ENCODE data around the gene DHCR24.

DHCR24 gene

DNA sequence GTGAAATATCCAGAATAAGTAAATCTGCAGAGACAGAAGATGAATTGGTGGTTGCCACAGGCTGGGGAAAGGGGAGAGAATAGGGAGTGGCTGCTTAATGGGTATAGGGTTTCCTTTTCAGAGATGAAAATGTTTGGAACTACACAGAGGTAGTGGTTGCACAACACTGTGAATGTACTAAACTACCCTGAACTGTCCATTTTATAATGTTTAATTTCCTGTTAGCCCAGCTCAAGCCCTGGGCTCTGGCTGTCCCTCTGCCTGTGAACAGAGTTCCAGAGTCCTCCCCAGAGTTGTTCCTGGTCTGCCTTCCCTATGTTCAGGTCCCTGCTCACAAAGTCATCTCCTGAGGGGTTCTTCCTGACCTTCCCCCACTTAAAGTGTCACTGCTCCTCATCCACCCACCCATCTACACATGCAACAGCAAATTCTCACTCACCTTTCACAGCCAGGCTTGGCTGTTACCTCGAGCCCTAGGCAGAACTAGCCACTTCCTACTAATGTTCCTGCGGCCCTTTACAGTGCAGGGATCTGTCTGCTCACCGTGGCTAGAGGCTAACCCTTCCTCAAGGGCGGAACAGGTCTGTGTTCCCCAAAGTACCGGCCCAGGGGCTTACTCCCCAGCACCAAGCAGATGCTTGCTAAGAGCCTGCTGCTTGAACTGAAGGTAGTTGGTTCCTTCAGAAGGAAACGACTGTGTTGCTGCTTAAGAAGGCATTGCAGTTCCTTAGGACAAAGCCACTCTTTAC lies 22.4 kb downstream of the DHCR24 start:
- DNase-seq (ENCODE audit: low read depth in 3 of 3), result no peak

DNA sequence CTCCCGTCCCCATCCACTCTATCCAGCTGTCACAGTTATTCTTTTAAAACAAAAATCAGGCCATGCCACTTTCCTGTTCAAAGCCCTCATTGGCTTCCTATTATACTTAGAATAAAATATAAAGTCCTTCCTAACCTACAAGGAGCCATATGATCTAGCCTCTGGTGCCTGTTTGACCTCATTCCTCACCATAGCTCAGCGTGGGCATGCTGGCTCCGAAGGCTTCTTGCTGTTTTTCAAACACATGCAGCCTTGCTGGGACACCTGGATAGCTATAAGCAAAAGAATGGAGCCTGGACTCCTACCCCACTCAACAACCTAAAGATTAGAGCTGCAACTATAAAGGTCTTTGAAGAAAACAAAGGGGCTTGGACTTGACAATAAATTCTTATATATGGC lies 23.7 kb downstream of the DHCR24 start:
- no peak for DNase-seq (ENCODE audit: low read depth in 3 of 3)

DNA sequence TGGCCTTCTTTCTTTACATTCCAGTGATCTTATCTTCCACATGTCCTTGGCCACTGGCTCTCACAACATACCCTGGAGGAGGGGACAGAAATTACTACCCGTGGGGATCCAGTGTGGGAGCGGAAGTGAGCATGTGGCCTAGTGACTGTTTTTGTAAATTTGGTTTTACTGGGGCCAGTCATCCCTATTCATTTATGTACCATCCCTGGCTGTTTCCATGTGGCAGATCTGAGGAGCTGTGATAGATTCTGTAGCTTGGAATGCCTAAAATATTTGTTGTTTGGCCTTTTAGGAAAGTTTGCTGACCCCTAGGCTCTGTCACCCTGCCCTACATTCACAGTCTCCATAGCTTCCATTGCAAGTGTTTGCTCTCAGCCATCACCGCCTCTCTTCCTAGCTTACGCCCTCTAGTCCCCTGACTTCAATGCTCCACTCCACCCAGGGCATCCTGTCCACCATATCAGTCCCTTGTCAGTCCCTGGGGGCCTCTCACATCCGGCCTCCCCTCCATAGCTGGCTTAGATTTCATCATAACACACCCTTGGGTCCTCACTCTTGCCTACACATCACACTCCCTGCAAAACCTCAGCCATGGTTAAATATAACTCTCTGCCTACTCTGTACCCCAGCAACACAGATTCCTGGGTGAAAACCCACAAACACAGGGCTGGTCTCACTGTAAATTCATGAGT lies 25.8 kb downstream of the DHCR24 start:
- DNase-seq (ENCODE audit: low read depth in 3 of 3), result no peak

DNA sequence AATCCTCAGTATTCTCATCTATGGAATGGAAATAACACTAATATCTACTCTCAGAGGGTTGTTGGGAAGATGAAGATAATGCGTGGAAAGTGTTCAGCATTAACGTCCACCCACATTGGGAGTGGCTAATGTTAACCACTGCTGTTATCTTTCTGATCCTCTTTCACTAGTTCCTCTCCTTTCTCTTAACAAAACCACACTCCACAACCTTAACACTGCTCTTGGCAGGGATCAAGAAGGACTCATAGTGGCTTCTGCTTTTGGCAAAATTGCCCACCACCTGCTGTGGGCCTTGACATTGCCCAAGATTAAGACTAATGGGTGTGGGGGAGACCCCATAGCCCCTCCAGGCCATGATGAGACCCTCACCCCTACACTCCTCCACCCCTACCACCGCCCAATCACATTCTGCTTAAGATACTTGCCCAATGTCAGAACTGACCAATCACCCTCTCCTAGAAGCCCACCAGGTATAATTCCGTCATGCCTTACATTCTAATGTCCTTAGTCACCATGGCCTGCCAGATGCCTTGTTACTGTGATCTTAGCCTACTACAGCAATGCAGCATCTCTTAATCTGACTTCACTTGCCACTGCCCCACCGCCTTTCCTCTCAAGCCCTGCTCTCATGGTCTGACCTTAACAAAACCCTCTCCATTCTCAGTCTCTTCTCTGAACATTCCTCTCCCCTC lies 27.1 kb downstream of the DHCR24 start:
- no peak for DNase-seq (ENCODE audit: low read depth in 3 of 3)

DNA sequence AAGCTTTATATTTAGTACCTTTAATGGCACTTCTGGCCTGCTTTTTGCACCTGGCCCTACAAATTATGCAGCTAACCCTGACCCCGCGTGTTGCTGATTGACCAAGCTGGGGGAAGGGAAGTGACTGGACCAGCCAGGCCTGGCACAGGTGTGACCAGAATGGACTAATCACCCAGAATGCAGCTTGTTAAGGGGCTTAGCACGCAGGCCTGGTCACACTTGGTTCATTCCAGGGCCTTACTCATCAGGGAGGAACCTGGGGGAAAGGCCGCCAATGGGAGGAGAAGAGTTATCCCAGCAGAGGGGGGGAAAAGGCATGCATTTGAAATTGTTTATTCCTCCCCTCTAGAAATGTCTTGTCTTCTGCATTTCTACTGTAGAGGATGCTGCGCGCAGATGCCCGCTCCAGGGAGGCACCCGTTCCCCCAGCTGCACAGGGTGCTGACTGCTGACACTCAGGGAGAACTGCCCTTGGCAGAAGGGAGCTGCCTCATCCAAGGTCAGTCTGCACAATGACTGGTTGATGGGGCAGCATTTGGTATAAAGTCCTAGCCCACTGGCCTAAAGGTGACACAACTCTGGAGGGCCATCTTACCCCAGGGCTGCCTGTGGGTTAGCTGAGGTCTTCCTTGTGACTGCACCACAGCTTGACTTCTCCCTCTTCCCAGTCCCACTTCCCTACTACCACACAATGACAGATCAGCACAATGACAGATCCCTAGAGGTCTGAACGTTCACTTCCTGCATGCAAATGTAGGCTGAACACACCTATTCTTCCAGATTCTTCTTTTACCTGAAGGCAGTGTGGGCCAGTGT lies 29.0 kb downstream of the DHCR24 start:
- DNase-seq (ENCODE audit: low read depth in 3 of 3), result no peak

DNA sequence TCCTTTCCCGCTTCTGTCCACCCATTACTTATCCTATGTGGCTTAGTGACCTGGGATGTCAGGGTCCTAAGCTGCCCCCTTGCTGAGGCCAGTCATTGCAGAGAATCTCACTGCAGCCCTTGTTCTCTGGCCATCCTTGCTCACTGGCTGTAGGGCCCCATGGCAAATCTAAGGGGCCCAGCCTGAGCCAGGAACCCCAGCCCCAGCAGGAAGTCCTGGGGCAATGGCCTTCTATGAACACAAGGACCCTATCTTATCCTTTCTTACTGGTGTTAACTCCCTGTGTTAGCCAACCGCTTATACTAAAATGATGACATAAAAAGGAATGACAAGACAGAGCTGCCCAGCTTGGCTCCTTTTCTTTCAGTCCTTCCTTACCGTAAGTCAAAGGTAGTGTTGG lies 29.9 kb downstream of the DHCR24 start:
- no peak for DNase-seq (ENCODE audit: low read depth in 3 of 3)

DNA sequence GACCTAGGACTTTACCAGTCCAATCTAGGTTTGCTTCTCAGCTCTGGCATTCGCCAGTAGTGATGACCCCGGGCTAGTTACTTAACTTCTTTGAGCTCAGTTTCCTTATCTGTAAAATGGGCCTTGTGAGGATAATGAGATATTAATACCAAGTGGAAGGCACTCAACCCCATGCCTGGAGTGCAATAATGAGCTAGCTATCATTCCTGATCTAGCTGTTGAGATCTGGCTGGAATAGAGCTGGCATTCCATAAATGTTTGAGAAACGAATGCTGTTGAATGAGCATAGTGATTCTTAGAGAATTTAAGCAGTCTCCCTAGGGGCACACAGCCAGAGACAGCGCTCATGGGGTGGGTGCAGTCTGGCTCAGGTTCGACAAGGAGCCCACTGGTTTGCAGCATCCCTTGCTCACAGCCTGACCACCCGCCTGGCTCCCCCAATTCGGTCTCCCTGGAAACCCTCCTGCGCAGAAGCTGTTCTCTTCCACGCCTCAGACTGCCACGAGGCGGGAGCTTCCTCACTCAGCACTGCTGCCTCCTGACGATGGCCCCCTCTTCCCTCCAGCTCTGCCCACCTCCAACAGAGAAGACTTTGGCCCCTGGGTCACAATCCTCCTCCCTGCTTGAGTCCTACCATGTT lies 32.5 kb downstream of the DHCR24 start:
- no peak for DNase-seq (ENCODE audit: low read depth in 3 of 3)

DNA sequence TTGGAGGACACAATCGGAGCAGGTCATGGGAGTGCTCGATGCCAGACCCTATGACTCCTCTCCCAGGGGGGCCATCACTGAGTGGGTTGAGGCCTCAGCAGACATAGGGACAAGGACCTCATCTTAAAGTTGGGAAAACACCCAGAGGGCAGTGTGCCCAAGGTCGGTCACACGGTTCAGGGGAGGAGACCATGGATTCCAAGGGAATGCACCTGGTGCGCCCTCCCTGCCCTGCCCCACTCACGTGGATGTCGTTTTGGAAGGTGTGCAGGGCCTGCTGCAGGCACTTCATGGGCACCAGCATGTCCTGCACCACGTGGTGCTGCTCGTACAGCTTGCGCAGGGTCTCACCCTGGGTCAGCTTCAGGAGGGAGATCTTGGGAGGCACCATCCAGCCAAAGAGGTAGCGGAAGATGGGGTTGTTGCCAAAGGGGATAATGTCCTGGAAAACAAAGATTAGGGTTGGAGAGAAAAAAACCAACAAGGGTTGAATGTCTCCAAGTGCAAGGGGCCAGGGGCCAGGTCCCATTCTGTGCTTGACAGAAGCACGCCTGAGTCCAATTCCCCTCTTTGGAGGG lies 33.1 kb downstream of the DHCR24 start:
- no peak for DNase-seq (ENCODE audit: low read depth in 3 of 3)

DNA sequence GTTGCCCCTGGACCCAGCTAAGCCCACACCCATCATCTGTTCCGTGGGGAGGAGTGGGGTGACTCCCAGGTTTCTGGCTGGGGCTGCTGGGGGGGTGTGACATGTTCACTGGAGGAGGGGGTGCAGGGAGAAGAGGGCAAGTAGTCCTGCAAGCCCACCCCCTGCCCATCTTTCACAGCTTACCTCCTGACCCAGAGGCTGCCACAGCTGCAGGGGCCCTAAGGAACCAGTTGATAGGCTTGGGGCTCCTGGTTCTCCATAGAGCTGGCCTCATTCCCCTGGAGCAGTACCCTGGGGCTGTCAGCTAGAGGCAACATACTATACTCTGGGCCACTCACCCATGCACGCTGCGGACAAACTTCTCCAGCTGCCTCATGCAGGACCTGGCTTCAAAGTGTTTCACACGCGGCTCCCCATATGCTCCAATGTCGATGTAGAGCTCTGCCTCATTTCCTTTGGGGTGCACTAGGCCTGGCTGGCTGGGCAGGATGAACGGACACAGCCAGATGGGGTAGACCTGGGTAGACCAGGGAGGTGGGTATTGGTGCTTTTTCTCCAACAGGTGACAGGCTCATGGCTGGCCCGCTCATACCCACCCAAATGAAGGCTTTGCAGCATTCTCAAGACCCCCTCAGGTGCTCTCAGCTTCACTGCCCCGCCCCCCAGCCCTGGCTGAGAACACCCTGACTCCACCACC lies 33.8 kb downstream of the DHCR24 start:
- no peak for DNase-seq (ENCODE audit: low read depth in 3 of 3)

DNA sequence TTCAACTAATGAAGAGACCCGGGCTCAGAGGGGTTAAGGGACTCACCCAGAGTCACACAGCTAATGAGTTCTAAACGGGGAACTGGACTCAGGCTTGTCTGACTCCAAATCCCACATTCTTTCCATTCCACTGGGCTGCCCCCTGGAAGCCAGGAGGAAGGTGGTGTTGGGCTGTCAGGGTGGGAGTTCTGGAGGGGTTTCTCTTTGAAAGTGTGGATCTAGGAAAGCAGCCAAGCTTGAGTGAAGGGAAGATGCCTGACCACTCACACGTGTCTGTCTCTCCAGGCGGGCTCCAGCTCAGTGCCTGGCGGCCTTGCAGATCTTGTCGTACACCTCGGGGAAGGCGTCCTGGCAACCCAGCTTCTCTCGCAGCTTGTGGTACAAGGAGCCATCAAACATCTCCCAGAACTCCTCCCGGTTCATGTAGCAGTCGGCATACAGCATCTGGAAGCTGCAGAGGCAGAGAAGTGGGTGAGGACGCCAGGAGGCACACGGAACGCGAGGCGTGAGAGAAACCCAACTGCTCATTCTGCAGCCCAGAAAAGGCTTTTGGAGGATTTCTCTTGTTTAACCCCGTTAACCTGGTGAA lies 35.0 kb downstream of the DHCR24 start:
- DNase-seq (ENCODE audit: low read depth in 3 of 3), result no peak

DNA sequence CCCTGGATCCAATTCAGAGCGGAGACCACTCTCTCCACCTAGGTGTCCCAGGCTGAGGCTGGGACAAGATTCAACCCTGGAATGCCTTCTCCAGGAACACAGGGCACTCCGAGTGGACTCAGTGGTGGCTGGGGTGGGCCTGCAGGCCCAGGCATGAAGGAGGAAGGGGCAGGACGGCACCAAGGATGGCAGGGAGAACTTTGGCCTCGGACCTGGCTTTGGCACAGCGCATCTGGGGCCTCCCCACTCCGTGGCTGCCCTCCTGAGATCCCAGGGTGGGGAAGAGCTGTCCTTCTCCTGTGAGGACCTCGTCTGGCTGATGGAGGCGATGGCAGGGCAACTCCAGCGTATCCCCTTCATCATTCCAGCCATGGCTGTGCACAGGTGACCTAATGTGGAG lies 35.6 kb downstream of the DHCR24 start:
- DNase-seq (ENCODE audit: low read depth in 3 of 3), result no peak

DNA sequence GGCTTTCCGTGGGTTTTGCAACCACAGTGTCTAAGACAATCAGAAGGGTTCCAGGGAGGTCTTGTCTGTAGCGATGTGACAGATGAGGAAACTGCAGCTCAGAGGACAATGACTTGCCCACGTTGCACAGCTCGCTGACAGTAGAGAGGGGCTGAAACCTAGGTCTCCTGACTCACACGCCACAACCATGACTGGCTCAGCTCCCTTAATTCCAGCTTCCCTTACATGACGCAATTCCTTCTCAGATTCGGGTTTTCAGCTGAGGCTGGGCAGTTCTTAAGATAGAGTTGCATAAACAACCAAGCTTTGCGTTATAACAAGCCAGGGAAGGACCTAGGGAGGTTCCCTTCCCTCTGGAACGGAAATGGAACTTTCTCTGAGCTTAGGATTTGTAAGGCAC lies 36.3 kb downstream of the DHCR24 start:
- DNase-seq (ENCODE audit: low read depth in 3 of 3), result no peak

DNA sequence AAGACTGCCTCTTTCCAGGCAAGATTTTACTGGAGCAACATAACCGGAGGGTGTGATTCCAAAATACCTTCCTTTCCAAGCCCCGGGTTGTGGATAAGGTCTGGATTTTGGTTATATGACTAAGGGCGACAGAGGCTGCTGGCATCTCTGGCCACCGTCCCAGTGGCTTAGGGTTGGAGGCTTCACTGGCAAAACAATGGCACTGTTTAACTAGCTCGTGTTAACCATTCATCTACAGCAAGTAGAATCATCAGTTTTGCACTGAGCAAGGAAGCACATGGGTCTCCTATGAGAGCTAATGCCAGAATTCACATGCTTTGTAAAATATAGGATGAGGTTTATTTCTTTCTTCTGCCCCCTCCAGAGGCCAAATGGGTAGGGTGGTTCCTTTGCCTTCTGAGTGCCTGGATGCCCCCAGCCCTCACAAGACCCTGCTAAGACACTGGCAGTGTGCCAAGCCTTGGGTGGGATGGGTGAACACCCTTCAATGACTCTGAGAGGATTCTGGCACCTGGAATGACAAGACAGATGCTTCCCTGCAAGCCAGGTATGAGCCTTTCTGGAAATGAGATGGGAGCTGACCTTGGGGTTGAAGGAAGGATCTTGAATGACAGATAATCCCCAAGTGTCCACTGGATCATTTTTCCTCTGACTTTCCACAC lies 36.8 kb downstream of the DHCR24 start:
- no peak for DNase-seq (ENCODE audit: low read depth in 3 of 3)

DNA sequence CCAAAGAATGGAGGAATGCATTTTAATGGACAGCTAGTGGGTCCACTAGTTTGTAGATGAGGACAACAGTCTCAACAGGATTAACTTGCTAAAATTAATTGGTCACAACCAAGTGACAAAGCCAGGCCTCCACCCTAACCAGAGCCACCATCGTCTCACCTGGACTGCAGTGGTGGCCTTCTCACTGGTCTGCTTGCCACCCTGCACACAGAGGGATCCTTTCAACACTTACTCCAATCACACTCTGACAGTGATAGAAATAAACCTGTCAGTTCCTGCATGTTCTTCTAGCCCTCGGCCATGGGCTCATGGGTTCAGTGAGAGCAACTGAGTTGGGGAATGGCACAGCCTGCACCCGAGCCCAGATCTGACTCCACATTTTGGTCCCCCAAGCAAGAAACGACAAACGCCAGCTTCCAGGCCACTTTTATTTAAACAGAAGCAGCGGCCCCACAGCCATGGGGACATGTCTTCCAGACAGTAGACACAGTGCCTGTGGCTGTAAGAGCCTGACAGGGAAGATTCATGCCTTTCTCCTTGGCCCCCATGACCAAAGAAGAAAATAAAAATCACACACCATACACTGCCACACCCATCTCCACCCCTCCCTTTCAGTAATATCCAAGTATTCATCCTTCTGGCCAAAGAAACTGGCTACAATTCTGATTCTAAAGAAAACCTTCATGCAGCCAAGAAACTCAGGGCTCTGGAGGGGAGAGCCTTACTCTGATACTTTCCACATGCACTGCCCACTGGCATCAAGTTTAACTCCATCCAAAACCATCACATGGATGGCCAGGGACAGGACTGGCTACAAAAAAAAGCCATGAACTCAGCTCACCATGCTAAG lies 37.6 kb downstream of the DHCR24 start:
- no peak for DNase-seq (ENCODE audit: low read depth in 3 of 3)

DNA sequence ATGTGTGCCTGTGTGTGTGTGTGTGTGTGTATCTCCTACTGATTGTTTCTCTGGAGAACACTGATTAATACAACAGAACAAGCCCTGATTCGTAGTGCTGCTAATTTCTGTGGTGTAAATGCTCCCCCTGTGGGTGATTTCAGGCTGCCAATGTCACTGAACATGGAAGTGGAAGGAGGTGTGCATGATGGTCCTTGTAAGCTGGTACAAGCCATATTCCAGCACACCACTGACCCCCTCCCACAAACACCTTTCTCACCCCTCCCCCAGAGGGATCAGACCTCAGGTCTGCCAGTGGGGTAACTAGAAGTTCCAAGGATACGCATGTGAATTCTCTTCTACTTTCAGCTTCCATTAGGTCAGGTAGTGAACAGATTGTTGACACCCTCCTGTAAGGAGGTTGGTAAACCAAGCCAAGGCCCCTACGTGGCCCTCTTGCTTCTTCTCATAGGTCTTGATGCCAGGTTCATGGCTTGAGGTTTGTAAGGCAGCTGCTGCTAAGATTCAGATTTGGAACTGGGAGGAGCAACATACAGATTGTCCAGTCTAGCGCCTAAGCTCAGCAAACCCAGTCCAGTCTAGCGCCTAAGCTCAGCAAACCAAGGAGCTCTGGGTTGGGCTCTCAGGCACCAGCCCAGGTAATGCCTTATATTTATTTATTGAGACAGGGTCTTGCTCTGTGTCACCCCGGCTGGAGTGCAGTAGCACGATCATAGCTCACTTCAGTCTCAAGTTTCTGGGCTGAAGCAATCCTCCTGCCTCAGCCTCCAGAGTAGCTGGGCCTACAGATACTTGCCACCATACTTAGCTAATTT lies 38.7 kb downstream of the DHCR24 start:
- DNase-seq (ENCODE audit: low read depth in 3 of 3), result no peak

DNA sequence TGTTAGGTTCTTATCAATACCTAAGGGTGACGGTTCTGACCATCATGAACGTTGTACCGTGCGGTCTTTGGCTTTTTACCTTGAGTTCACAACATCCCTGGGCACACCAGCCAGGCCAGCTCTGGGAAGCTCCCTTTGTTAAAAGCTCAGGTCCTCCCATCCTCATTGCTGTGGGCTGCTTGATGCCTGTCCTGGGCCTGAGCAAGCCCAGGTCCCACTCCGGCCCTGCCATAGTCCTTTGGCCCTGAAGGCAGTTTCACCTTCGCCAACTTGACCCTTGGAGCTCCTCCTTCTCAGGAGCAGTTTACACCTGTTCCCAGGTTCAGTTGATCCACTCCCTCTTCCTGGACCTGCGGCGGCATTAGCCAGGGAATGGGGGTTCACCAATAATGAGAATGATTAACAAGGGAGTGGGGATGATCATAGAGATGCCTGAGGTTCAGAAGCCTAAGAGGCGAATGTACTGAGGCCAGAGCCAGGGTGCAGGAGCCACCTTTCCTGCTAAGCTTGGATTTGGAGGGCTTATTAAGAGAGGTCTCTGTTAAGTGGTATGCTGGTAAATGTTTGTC lies 40.2 kb downstream of the DHCR24 start:
- DNase-seq (ENCODE audit: low read depth in 3 of 3), result no peak

DNA sequence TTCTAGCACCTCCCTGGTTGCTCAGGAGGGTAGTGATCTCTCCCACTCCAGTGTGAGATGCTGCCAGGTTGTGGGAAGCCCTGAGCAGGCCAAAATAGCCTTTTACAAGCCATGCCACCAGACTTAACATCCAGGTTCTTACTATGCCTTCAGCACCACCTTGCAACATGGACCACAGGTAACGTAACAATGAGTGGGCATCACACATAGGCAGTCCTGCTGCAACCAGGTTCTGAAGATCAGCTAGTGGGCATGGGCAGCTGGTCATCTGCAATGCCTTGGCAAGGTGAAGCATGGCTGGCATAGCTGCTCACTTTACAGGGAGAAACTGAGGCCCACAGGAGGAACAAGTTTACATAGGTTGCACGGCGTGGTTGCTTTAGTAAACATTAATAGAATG lies 40.7 kb downstream of the DHCR24 start:
- DNase-seq (ENCODE audit: low read depth in 3 of 3), result no peak

DNA sequence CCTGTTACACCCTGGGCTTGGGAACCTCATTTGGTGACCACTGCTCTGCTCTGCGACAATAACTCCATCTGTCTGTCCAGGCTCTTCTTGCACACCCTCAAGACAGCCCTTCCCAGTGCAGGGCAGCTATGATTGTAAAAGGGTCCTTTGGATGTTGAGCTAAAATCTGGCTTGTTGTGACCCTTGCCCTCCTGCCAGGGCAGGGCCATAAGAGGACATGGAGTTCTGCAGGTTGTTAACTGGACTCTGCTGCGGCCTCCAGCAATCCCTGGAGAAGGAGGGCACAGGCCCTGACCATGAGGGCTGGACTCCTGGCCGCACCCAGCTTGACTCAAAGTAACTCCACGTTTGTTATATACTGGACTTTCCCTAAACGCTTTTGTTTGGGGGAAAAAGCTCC lies 41.2 kb downstream of the DHCR24 start:
- no peak for DNase-seq (ENCODE audit: low read depth in 3 of 3)

Measured in stimulated activated CD4-positive, alpha-beta T cell treated with anti-CD3 and anti-CD28 coated beads, TNF-alpha, amount 100 ng/mL, for 48 hours (primary cell).